Measurements from ENCODE around the gene SPINK2.

- TF ChIP-seq CTCF (IDR thresholded peaks at IDR 0.05; ENCODE audit: low read depth, low read length, poor library complexity, severe bottlenecking) = no peak
- no peak for TF ChIP-seq EZH2phosphoT487 (IDR thresholded peaks at IDR 0.05; ENCODE audit: borderline replicate concordance, low read length)
These were observed 57.3 kb downstream of the SPINK2 start for GRCh38 chr4:56764223-56764622.
